Mesendoderm (in vitro differentiated cells): ENCODE data around the gene CCNC.

ENCODE experiments used
- DNase-seq: peaks from one replicate; pipeline ENCODE4 v3.0.0; 2013
- H2AK5ac ChIP-seq: 2 replicates; pipeline ENCODE4 v1.6.1; 2013; ENCODE audit warnings: low read length, inconsistent platforms
- H2BK120ac ChIP-seq: 2 replicates; pipeline ENCODE4 v1.6.1; 2013; ENCODE audit warnings: low read depth, mild to moderate bottlenecking, low read length, moderate library complexity, mixed read lengths
- H2BK15ac ChIP-seq: replicated peaks from 2 replicates; pipeline ENCODE4 v1.6.1; 2013; ENCODE audit warnings: low read depth, mild to moderate bottlenecking, moderate library complexity
- H2BK5ac ChIP-seq: 2 replicates; pipeline ENCODE4 v1.6.1; 2013; ENCODE audit warnings: low read length, inconsistent platforms
- H3K18ac ChIP-seq: 2 replicates; pipeline ENCODE4 v1.6.1; 2013; ENCODE audit warnings: mild to moderate bottlenecking, low read length, mixed read lengths
- H3K23ac ChIP-seq: one replicate; pipeline ENCODE4 v1.6.1; 2013; ENCODE audit warnings: low read length
- H3K27ac ChIP-seq: 2 replicates; pipeline ENCODE4 v1.5.1; 2013; ENCODE audit warnings: low read depth, mild to moderate bottlenecking, inconsistent platforms, low read length, moderate library complexity
- H3K27me3 ChIP-seq: 2 replicates; pipeline ENCODE4 v1.6.1; 2013; ENCODE audit warnings: low read length, control low read depth, mild to moderate bottlenecking, inconsistent platforms; ENCODE audit not compliant: insufficient read depth, poor library complexity
- H3K36me3 ChIP-seq: 2 replicates; pipeline ENCODE4 v1.6.1; 2013; ENCODE audit warnings: low read length, inconsistent platforms; ENCODE audit not compliant: control insufficient read depth, insufficient read depth
- H3K4ac ChIP-seq: one replicate; pipeline ENCODE4 v1.6.1; 2013; ENCODE audit warnings: low read depth, mild to moderate bottlenecking, low read length, moderate library complexity
- H3K4me1 ChIP-seq: 2 replicates; pipeline ENCODE4 v1.6.1; 2013; ENCODE audit warnings: low read depth, low read length, inconsistent platforms; ENCODE audit not compliant: control insufficient read depth
- H3K4me2 ChIP-seq: 2 replicates; pipeline ENCODE4 v1.6.1; 2013; ENCODE audit warnings: low read length
- H3K4me3 ChIP-seq: 2 replicates; pipeline ENCODE4 v1.5.1; 2013; ENCODE audit warnings: mild to moderate bottlenecking, low read length
- H3K56ac ChIP-seq: one replicate; pipeline ENCODE4 v1.6.1; 2013; ENCODE audit warnings: low read length
- H3K79me1 ChIP-seq: 2 replicates; pipeline ENCODE4 v1.6.1; 2013; ENCODE audit warnings: low read length, inconsistent platforms
- H3K79me2 ChIP-seq: 2 replicates; pipeline ENCODE4 v1.6.1; 2013; ENCODE audit warnings: mild to moderate bottlenecking, low read length; ENCODE audit not compliant: control insufficient read depth, insufficient read depth
- H3K9ac ChIP-seq: 2 replicates; pipeline ENCODE4 v1.6.1; 2013; ENCODE audit warnings: low read length, inconsistent platforms
- H4K5ac ChIP-seq: one replicate; pipeline ENCODE4 v1.6.1; 2013; ENCODE audit warnings: low read length
- H4K8ac ChIP-seq: one replicate; pipeline ENCODE4 v1.6.1; 2013; ENCODE audit warnings: low read depth, mild to moderate bottlenecking, control low read depth, low read length, moderate library complexity
- WGBS: extraction: QIAGEN DNeasy Blood & Tissue Kit; methylation state at CpG from one replicate; pipeline ENCODE4 v1.1.7; 2013; ENCODE audit warnings: low lambda C conversion rate, missing lambda C conversion rate; ENCODE audit not compliant: insufficient coverage; ENCODE audit errors: extremely low coverage; 5-methylcytosine and 5-hydroxymethylcytosine counted together

The CCNC gene

DNA sequence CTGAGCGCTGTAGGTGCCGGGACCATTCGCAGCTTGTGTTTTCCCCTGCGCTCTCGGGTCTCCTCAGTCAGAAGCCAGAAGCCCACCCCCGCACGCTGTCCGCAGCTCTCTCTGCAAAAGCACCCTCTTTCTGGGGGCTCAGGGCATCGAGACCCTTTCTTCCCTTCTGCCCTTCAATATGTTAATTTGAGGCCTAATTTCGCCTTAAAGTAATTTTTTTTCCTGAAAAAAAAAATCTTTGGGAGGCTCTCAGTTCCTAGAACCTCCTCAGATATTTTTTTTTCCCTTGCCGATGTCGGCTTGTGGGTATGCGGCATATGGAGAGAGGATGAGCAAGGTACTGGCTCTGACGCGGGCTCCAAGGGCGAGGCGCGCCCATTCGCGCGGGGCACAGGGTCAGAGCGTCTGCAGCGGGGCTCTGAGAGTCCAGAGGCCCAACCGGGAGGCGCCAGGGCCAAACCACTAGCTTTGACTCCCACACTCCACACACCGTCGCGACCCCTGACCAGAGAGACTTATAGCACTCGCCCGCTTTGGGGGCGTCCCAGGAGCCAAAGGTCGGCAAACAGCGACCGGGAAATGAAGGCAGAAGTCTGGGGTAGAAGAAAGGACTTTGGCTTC is 39.1 kb upstream of the CCNC start:
- Histone ChIP-seq H2BK5ac (no peak overlapping the region), H3K18ac (no peak overlapping the region), H3K4me2 (no peak overlapping the region), H2BK15ac (no peak overlapping the region), H3K36me3 (no peaks in the 10 kb centered on the region), H3K4me3 (no peak overlapping the region), H3K23ac (no peak overlapping the region), H4K5ac (no peak overlapping the region), H3K79me2 (no peaks in the 10 kb centered on the region), H3K4me1 (no peaks in the 10 kb centered on the region), H3K9ac (no peak overlapping the region), H3K56ac (no peak overlapping the region), H2BK120ac (no peak overlapping the region), H3K27me3 (peaks cover 77% of the 10 kb centered on the region), H3K4ac (no peak overlapping the region), H4K8ac (no peak overlapping the region), H3K79me1 (no peaks in the 10 kb centered on the region), H3K27ac (no peak overlapping the region), H2AK5ac (no peak overlapping the region)
- no CpG with 5 or more reads among the region's 34 CpGs for WGBS
- DNase-seq: no peak

DNA sequence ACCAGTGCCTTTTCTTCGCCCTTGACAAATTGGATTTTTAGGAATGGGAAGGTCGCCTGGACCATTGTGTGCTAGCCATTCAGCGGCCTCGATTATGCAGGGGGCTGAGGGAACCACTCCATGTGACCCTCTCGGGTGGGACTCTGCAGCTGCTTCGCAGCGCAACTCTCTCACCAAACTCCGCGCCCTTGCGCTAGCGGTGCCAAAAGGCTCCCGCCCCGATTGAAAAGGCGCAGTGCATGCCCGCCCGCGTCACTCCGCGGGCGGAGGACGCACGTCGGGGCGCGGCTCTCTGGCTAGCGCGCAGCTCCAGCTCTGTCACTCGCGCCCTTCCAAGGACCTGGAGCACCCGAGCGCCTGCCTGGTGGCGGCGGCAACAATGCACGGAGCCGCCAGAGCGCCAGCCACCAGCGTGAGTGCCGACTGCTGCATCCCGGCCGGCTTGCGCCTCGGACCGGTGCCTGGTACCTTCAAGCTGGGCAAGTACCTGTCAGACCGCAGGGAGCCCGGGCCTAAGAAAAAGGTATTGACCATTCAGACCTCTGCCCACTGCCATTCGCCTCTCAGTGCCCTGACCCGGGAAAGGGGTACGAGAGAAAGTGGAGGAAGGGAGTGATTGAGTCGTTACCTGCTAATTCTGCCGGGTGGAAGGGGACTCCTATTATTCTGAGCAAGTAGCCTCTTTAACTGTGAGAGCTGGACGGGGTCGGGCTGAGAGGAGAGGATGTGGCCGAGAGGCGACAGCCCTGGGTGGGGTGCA is 38.4 kb upstream of the CCNC start, which contains the start of gene PRDM13:
Gene PRDM13 (plus strand): TSS at position 178 of the 760 bp plus-strand sequence. CDS start 202 bp downstream, at position 380.
- Histone ChIP-seq H4K8ac (no peak within 1 kb of the TSS), H3K56ac (no peak within 1 kb of the TSS), H3K9ac (no peak within 1 kb of the TSS), H3K79me2 (no peaks in the 10 kb centered on the region), H3K18ac (no peak within 1 kb of the TSS), H2AK5ac (no peak within 1 kb of the TSS), H3K4me3 (no peak within 1 kb of the TSS), H3K36me3 (no peaks in the 10 kb centered on the region), H2BK120ac (no peak within 1 kb of the TSS), H3K4me1 (no peaks in the 10 kb centered on the region), H3K27me3 (peaks cover 78% of the 10 kb centered on the region), H3K4me2 (no peak within 1 kb of the TSS), H3K79me1 (no peaks in the 10 kb centered on the region), H4K5ac (no peak within 1 kb of the TSS), H3K4ac (no peak within 1 kb of the TSS), H2BK5ac (no peak within 1 kb of the TSS), H3K23ac (no peak within 1 kb of the TSS), H2BK15ac (no peak within 1 kb of the TSS), H3K27ac (no peak within 1 kb of the TSS)
- WGBS: no CpG with 5 or more reads among the region's 54 CpGs
- peak; percentile 51 for DNase-seq

DNA sequence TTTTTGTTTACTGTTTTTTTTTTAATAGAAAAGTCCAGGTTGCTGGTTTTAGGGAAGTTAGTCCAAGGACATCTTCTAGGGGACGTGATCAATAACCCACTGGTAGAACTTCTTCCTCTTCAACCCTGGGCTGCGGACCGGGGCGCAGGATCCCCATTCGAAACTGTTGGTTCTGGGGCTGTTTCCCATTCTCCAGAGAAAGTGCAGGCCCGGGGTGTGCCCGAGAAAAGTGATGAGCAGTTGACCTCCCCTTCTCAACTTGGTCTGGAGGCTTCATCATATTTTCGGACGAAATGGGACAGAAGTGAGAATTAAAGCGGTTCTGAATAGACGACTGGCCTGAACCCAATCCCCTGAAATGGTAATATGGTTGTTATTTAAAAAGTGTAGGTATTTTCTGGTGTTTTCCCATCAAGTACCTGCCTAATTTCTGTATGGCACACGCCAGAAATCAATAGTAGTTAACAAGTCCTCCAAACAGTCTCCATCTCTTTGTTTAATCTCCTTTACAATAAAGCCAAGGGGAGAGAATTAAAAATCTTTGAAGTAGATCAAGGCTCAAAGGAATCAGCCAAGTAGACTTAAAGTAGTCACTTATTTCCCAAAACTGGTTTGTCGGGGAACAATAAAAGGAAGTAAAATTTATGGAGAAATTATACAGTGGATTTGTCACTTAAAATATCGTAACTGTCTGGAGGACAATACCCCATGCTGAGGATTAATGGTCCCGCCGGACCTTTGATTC is 37.6 kb upstream of the CCNC start:
- H3K9ac ChIP-seq: no peak overlapping the region
- no peak overlapping the region for H3K56ac ChIP-seq
- H2AK5ac ChIP-seq: no peak overlapping the region
- DNase-seq: no peak
- no peak overlapping the region for H3K23ac ChIP-seq
- H3K79me1 ChIP-seq: no peaks in the 10 kb centered on the region
- no peak overlapping the region for H2BK5ac ChIP-seq
- H3K36me3 ChIP-seq: no peaks in the 10 kb centered on the region
- H3K18ac ChIP-seq: no peak overlapping the region
- H3K79me2 ChIP-seq: no peaks in the 10 kb centered on the region
- H3K27ac ChIP-seq: no peak overlapping the region
- no peak overlapping the region for H2BK120ac ChIP-seq
- peaks cover 85% of the 10 kb centered on the region for H3K27me3 ChIP-seq
- no peak overlapping the region for H3K4ac ChIP-seq
- H3K4me1 ChIP-seq: no peaks in the 10 kb centered on the region
- H3K4me2 ChIP-seq: no peak overlapping the region
- no peak overlapping the region for H3K4me3 ChIP-seq
- no peak overlapping the region for H4K5ac ChIP-seq
- no peak overlapping the region for H2BK15ac ChIP-seq
- H4K8ac ChIP-seq: no peak overlapping the region
- no CpG with 5 or more reads among the region's 16 CpGs for WGBS

DNA sequence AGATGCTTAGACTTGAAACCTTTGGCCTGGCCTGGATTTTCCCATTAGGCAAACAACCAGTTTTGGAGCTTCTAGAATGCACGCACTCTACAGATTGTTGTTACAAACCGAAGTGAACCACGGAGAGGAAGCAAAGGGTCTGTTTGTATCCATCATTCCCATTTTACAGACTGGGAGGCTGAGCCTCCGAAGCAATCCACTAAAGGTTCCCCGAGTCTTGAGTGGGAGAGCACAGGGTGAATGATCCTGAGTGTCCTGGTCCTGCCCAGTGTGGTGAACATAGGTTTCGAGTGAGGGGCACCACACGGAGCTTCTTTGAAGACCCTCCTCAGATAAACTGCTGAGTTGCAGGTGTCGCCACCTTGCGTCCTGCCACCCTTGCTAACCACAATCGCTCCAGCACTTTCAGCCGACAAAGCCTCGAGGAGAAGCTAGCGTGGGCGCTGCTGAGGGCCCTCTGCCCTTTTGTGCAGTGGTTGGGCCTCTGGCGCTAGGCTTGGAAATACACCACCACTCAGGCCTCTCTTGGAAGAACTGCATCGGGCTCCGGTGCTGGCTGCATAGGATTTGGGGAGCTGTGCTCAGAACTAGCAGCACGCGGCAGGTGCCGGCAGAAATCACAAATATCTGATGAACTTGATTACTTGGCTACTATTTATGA is 36.7 kb upstream of the CCNC start:
- Histone ChIP-seq H3K79me2 (no peaks in the 10 kb centered on the region), H3K4me2 (no peak overlapping the region), H2BK5ac (no peak overlapping the region), H2AK5ac (no peak overlapping the region), H3K4me3 (no peak overlapping the region), H3K4ac (no peak overlapping the region), H3K27me3 (peaks cover 89% of the 10 kb centered on the region), H3K56ac (no peak overlapping the region), H4K8ac (no peak overlapping the region), H3K27ac (no peak overlapping the region), H3K36me3 (no peaks in the 10 kb centered on the region), H3K23ac (no peak overlapping the region), H4K5ac (no peak overlapping the region), H3K18ac (no peak overlapping the region), H3K4me1 (no peaks in the 10 kb centered on the region), H2BK15ac (no peak overlapping the region), H3K9ac (no peak overlapping the region), H3K79me1 (no peaks in the 10 kb centered on the region), H2BK120ac (no peak overlapping the region)
- peak; percentile 58 for DNase-seq
- WGBS: no CpG with 5 or more reads among the region's 20 CpGs

DNA sequence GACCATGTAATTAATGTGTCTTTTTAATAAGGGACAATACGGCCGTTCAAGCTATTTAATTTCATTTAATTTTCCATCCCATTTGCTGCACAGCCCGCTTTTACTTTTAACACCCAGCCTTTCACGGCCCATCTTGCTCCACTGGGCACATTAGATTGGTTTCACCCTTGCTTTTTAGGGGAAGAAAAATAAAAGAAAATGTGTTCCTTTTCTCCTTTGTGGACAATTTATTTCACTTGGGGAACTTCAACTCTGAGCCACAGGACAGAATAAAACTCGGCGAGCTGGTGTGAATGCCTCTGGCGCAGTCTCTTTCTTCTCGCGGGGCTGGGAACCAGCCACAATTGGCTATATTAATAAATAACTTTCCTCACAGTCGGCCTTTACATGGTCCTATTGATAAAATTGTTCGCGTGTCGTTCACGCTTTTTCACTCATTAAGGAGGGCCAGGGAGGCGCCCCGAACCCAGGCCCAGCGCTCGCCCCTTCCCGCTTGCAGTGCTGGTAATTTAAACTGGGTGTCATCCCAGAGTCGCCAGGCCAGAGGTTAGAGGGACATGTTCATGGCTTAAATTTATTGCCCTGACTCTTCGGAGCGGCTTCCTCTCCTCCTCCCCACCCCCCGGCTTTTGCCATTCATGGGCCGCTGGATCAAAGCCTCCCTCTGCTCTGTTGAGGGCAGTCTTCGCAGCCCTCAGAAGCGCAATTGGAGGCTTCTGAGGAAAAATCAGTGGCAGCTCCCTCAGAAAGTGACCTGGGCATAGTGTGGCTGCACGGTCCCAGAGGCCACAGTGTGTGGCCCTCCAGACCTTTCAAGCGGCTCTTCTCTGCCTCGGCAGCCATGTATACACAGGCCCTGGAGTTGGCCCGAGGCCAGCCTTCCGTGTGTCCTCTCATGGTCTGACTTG is 36.0 kb upstream of the CCNC start:
- Histone ChIP-seq H2AK5ac (no peak overlapping the region), H3K56ac (no peak overlapping the region), H4K8ac (no peak overlapping the region), H3K36me3 (no peaks in the 10 kb centered on the region), H3K4me1 (no peaks in the 10 kb centered on the region), H3K4me2 (no peak overlapping the region), H2BK5ac (no peak overlapping the region), H3K27me3 (peaks cover 86% of the 10 kb centered on the region), H3K27ac (no peak overlapping the region), H2BK120ac (no peak overlapping the region), H3K18ac (no peak overlapping the region), H4K5ac (no peak overlapping the region), H3K9ac (no peak overlapping the region), H2BK15ac (no peak overlapping the region), H3K23ac (no peak overlapping the region), H3K79me2 (no peaks in the 10 kb centered on the region), H3K4me3 (no peak overlapping the region), H3K79me1 (no peaks in the 10 kb centered on the region), H3K4ac (no peak overlapping the region)
- DNase-seq: no peak
- no CpG with 5 or more reads among the region's 31 CpGs for WGBS
